Small intestine (tissue), 7 donors: Measurements from ENCODE around the gene LRMDA. TPM values are rescaled to one million over a fixed set of nuclear protein-coding genes. Genes with fewer than 3 reads are reported as not detected.

ENCODE experiments used
- DNase-seq, 2 donors: peaks; one replicate each; pipeline versions ENCODE4 v3.0.0 to v3.0.0-alpha.2; 2013
- FAIRE-seq: peaks from 2 replicates; lab custom pipeline; 2012; peaks lifted over from hg19 to GRCh38; lab: Jason Lieb, UNC
- H3K27ac ChIP-seq, 3 donors: one replicate each; pipeline ENCODE4 v1.5.1; 2013; ENCODE audit warnings: low read length in 2 of 3, mild to moderate bottlenecking in 2 of 3, control low read depth in 1 of 3, inconsistent platforms in 1 of 3, low read depth in 1 of 3, moderate library complexity in 1 of 3
- H3K27me3 ChIP-seq, 3 donors: one replicate each; pipeline ENCODE4 v1.6.1; 2013; ENCODE audit warnings: low read length in 3 of 3, inconsistent platforms in 1 of 3; ENCODE audit not compliant: control insufficient read depth in 3 of 3, insufficient read depth in 3 of 3
- H3K36me3 ChIP-seq, 3 donors: one replicate each; pipeline ENCODE4 v1.6.1; 2013; ENCODE audit warnings: low read length in 3 of 3, inconsistent platforms in 1 of 3, low read depth in 1 of 3, mild to moderate bottlenecking in 1 of 3, moderate library complexity in 1 of 3; ENCODE audit not compliant: control insufficient read depth in 3 of 3, insufficient read depth in 2 of 3
- H3K4me1 ChIP-seq, 3 donors: one replicate each; pipeline ENCODE4 v1.6.1; 2013; ENCODE audit warnings: low read length in 2 of 3, inconsistent platforms in 1 of 3, low read depth in 1 of 3, mild to moderate bottlenecking in 1 of 3, moderate library complexity in 1 of 3; ENCODE audit not compliant: control insufficient read depth in 3 of 3, insufficient read depth in 2 of 3
- H3K4me3 ChIP-seq, 3 donors: one replicate each; pipeline ENCODE4 v1.5.1; 2013; ENCODE audit warnings: low read length in 3 of 3, control low read depth in 1 of 3, inconsistent platforms in 1 of 3, low read depth in 1 of 3, mild to moderate bottlenecking in 1 of 3, moderate library complexity in 1 of 3
- H3K9me3 ChIP-seq, 2 donors: one replicate each; pipeline ENCODE4 v1.6.1; 2013; ENCODE audit warnings: low read depth in 1 of 2, low read length in 1 of 2; ENCODE audit not compliant: control insufficient read depth in 2 of 2, insufficient read depth in 1 of 2
- WGBS, 3 donors: extraction: QIAGEN DNeasy Blood & Tissue Kit; methylation state at CpG; one replicate each; pipeline ENCODE4 v1.1.7; 2013; 5-methylcytosine and 5-hydroxymethylcytosine counted together
- polyA plus RNA-seq, 4 donors: library from polyadenylated mRNA; stranded (reverse) in 3 of 4; unstranded in 1 of 4; fragments of 200-250 nt in 3 of 4; fragments of 120-200 nt in 1 of 4; gene quantifications; one replicate each; pipeline versions ENCODE4 v1.2.1 to v1.2.3, GENCODE V29; 2013
- donor health status: healthy with polysubstance abuse.
- donor health status: control.
- donor health status: control.
- donor health status: Bipolar disorder and iron deficiency.
- donor health status: healthy.

LRMDA gene
- polyA plus RNA-seq, 4 donors: 5.6 to 16.2 (median 6.0) TPM; not detected in 1

DNA sequence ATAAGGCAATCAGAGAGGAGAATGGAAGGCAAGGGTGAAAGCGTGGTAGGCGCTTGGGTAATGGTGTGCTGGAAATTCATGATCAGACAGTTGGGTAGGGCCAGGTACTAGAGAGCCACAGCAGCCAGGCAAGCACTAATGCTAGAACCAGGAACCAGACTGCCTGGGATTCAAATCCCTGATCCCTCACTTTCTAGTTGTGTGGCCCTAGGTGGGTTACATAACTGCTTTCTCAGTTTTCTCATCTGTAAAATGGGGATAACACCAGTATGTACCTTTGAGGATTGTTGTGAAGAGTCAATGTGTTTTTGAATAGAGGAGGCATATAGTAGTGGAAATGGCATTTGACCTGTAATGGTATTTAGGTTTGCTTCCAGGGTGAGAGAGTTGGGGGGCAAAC lies 225.9 kb downstream of the LRMDA start:
- Histone ChIP-seq H3K4me1 (peaks cover 0 to 3% (median 0%) of the 10 kb centered on the region in 3 donors), H3K27ac (no peak overlapping the region), H3K36me3 (no peaks in the 10 kb centered on the region), H3K9me3 (no peaks in the 10 kb centered on the region), H3K27me3 (no peaks in the 10 kb centered on the region), H3K4me3 (no peak overlapping the region)
- FAIRE-seq: no peak
- 98 to 100% (median 98%) methylated on average over 2 of the region's 2 CpGs for WGBS, 3 donors
- DNase-seq: no peak

DNA sequence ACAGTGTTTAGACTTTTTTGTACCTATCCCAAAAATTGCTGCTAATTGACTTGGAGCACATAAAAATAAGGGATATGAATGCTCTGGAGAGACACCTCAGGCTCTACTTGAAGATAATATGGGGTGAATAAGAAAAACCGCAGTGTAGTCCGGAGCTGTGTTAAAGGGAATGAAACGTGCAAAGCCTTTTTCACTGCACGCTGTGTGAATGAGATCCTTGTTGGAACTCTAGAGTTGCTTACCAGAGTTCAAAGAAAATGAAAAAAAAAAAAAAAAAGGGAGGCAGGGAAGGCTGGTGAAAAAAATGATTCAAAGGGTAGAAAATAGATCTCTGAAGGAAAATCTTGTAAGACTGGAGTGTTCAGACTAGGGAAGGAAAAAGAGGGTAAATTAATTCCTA lies 226.6 kb downstream of the LRMDA start:
- no peaks in the 10 kb centered on the region for H3K27me3 ChIP-seq
- 92 to 95% (median 94%) methylated on average over 4 of the region's 4 CpGs for WGBS, 3 donors
- H3K27ac ChIP-seq: no peak overlapping the region
- H3K9me3 ChIP-seq: no peaks in the 10 kb centered on the region
- H3K4me1 ChIP-seq: peaks cover 0 to 3% (median 0%) of the 10 kb centered on the region in 3 donors
- DNase-seq: no peak
- no peak for FAIRE-seq
- no peaks in the 10 kb centered on the region for H3K36me3 ChIP-seq
- no peak overlapping the region for H3K4me3 ChIP-seq

DNA sequence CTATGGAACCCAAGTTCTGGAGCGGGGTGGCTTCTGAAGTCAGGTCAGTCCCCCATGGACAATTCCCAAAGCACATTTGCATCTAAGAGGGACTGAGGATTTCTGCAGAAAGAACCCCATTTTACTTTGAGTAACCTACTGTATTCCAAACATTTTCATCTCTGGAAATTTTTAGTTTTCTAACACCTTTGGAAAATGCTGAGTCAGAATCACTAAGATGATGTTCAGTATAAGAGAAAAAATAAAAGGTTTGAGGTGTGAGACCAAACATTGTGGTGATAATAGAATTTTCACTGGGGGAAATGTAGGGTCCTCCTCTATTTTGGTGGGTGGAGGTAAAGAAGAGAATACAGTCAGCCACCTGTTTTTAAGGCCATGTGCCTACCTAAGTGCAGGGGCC lies 227.1 kb downstream of the LRMDA start:
- Histone ChIP-seq H3K4me3 (no peak overlapping the region), H3K27ac (no peak overlapping the region), H3K27me3 (no peaks in the 10 kb centered on the region), H3K4me1 (peaks cover 0 to 3% (median 0%) of the 10 kb centered on the region in 3 donors), H3K9me3 (no peaks in the 10 kb centered on the region), H3K36me3 (no peaks in the 10 kb centered on the region)
- FAIRE-seq (no peak), DNase-seq (no peak)
- WGBS, 3 donors: 92 to 100% (median 95%) methylated on average over 1 of the region's 1 CpG

DNA sequence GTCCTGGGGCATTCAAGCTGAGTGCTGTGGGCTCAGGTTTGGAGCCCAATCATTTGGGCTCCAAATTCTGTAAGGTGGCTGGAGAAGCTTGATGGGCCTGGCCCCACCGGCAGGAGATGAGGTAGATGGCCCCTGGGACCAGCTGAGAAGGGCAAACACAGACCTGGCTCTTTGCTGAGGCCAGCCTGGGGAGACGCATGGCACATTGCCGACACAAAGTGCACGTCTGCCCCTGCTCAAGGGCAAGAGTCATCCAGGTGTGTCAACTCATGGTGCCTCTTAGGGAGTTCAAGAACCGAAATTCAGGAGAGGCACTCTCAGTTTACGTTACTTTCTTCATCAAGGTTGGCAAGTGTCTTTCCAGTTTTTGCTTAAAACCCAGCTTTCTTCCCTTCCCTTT lies 227.5 kb downstream of the LRMDA start:
- Histone ChIP-seq H3K27ac (no peak overlapping the region), H3K36me3 (no peaks in the 10 kb centered on the region), H3K9me3 (no peaks in the 10 kb centered on the region), H3K4me1 (peaks cover 0 to 3% (median 3%) of the 10 kb centered on the region in 3 donors), H3K4me3 (no peak overlapping the region), H3K27me3 (no peaks in the 10 kb centered on the region)
- FAIRE-seq (no peak), DNase-seq (no peak)
- WGBS, 3 donors: 77 to 86% (median 80%) methylated on average over 6 of the region's 6 CpGs

DNA sequence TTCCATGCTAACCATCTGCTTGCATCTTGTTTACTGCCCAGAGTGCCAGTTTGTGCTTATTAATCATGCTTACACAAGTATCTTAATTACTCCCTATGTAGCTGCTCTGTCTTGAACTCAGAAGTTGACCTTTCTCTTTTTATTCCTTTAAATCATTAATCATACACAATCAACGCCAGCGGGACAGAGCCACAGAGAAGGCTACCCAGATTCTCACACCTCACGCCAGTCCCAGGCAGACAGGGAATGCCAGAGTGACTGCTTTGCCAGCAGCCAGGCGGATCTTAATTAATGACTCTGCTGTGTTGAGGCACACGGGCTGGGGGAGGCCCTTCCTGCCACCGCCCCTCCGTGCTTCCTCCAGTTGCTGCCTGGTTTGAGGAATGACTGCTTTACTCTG lies 229.4 kb downstream of the LRMDA start:
- Histone ChIP-seq H3K4me3 (no peak overlapping the region), H3K27me3 (no peaks in the 10 kb centered on the region), H3K27ac (no peak overlapping the region), H3K4me1 (peaks cover 0 to 4% (median 3%) of the 10 kb centered on the region in 3 donors), H3K9me3 (no peaks in the 10 kb centered on the region), H3K36me3 (no peaks in the 10 kb centered on the region)
- WGBS, 3 donors: 17 to 43% (median 28%) methylated on average over 7 of the region's 7 CpGs
- DNase-seq (peak in 1 of 2 donors; percentile 46), FAIRE-seq (no peak)

DNA sequence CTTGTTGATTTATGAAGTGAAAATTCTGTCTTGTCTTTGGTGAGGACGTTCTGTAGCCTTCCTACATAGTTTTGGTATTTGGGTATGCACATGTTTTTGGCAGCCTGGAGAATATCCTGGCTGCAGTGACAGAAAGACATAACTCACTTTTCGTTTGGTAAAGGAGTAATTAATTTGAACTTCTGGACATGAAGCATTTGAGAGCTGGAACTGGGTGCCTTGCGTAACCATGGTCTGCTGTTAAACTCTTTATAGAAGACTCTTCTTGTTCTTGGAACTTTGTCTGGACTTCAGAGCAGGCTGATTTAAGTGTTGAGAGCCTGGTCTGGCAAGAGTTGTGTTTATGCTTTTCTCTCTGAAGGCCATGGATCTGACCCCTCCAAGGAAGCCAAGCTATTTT lies 231.3 kb downstream of the LRMDA start:
- peaks cover 0 to 4% (median 3%) of the 10 kb centered on the region in 3 donors for H3K4me1 ChIP-seq
- no peaks in the 10 kb centered on the region for H3K27me3 ChIP-seq
- FAIRE-seq (no peak), DNase-seq (no peak)
- WGBS, 3 donors: 50 to 65% (median 63%) methylated on average over 3 of the region's 3 CpGs
- H3K36me3 ChIP-seq: no peaks in the 10 kb centered on the region
- no peak overlapping the region for H3K4me3 ChIP-seq
- no peak overlapping the region for H3K27ac ChIP-seq
- H3K9me3 ChIP-seq: no peaks in the 10 kb centered on the region

DNA sequence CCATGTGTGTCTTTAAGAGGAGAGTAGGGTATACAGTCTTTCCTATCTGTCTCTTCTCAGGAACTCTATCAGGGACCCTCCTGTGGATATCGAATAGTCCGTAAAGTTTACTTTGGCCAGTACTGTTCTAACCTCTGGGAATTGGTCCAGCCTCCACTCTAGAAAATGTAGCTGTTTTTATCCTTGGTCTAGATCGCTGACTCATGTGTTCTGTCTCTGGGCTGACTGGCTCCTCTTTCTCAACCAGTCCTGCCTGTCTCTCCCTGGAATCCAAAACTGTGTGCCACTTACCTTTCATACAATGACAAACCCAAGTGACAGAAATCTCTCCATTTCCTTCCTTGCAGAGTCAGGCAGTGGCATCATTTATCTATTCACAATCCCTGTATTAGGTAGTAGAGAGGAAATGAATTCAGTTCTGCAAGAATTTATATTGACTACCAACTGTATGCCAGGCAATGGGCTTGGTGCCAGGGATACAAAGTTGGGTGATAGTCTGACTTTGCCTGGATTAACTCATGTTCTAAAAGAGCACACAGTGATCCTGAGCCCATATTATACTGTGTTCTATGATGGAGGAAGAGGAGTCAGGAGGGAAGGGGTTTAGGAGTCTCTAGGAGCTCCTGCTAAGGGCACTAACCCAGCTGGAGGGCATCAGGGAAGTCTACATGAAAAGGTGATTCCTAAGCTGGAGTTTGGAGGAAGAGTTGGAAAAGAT lies 232.7 kb downstream of the LRMDA start:
- H3K9me3 ChIP-seq: no peaks in the 10 kb centered on the region
- H3K27me3 ChIP-seq: no peaks in the 10 kb centered on the region
- H3K4me1 ChIP-seq: peaks cover 0 to 4% (median 3%) of the 10 kb centered on the region in 3 donors
- no peak overlapping the region for H3K27ac ChIP-seq
- DNase-seq (no peak), FAIRE-seq (no peak)
- H3K4me3 ChIP-seq: no peak overlapping the region
- H3K36me3 ChIP-seq: no peaks in the 10 kb centered on the region
- 64 to 87% (median 86%) methylated on average over 3 of the region's 3 CpGs for WGBS, 3 donors

DNA sequence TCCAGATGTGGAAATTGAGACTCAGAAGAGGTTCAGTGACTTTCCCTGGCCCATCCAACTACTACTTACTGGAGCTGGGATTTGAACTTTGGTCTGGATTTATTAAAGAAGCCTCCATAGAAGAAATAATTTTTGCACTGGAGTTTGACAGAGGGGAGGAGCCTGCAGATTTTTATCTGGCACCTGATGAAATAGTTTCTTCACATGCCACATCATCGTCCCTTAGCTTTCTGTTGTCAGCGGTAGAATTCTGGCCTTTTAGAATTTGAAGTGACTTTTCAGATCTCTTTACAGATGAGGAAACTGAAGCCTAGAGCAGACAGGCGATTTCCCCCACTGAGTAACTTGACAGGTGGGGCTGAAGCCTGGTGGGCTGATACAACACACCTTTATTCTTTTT lies 233.5 kb downstream of the LRMDA start:
- Histone ChIP-seq H3K27me3 (no peaks in the 10 kb centered on the region), H3K27ac (no peak overlapping the region), H3K4me3 (no peak overlapping the region), H3K4me1 (peaks cover 0 to 4% (median 3%) of the 10 kb centered on the region in 3 donors), H3K9me3 (no peaks in the 10 kb centered on the region), H3K36me3 (no peaks in the 10 kb centered on the region)
- WGBS, 3 donors: 68 to 85% (median 68%) methylated on average over 3 of the region's 3 CpGs
- DNase-seq (peak in 1 of 2 donors; percentile 23), FAIRE-seq (no peak)

DNA sequence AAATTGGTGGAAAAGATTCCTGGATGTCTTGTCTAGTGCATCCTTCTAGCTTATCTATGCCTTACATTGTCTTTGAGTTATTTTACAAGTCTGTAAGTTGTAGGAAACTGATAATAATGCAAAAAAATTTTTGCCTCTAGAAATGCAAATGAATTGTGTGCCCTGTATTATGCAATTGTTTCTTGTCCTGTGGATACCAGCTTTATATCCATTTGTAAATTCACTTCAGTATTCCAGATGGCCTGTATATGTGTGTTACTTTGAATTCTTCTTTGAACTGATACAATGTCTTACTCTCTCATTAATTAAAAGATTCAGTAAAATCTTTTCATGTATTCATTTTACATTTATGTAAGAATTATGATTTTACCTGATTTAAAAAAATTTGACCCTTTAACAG lies 234.3 kb downstream of the LRMDA start:
- DNase-seq (no peak), FAIRE-seq (no peak)
- Histone ChIP-seq H3K4me3 (no peak overlapping the region), H3K27ac (no peak overlapping the region), H3K4me1 (peaks cover 0 to 4% (median 3%) of the 10 kb centered on the region in 3 donors), H3K27me3 (no peaks in the 10 kb centered on the region), H3K9me3 (no peaks in the 10 kb centered on the region), H3K36me3 (no peaks in the 10 kb centered on the region)
